HL-60 (cell line): Measurements from ENCODE around the gene TPCN1.

ENCODE experiments used
- DNase-seq, 2 experiments: peaks; one replicate each; pipeline ENCODE4 v3.0.0-alpha.2; 2010 to 2020; ENCODE audit warnings: low read depth in 1 of 2, low spot score in 1 of 2
- H3K27ac ChIP-seq: fragments of 250-450 bp; sonication (Bioruptor Pico); replicated peaks from 2 replicates; pipeline ENCODE4 v1.5.1; 2020; ENCODE audit warnings: mild to moderate bottlenecking, moderate library complexity
- H3K27me3 ChIP-seq: fragments of 250-450 bp; sonication (Bioruptor Pico); 2 replicates; pipeline ENCODE4 v1.5.1; 2021; ENCODE audit warnings: mild to moderate bottlenecking, moderate library complexity; ENCODE audit not compliant: insufficient read depth, poor library complexity, severe bottlenecking
- H3K4me3 ChIP-seq: replicated peaks from 2 replicates; pipeline ENCODE4 v1.5.1; 2011; ENCODE audit warnings: mild to moderate bottlenecking, control low read depth, low read length; ENCODE audit not compliant: insufficient read depth
- CTCF ChIP-seq: IDR thresholded peaks from one replicate; pipeline ENCODE4 v1.5.1; 2011; ENCODE audit warnings: low read length, control low read depth, inconsistent platforms; ENCODE audit not compliant: insufficient read depth
- GABPA ChIP-seq: IDR thresholded peaks from 2 replicates; pipeline ENCODE4 v1.6.1; 2012; ENCODE audit warnings: low read depth
- POLR2AphosphoS5 ChIP-seq: IDR thresholded peaks from 2 replicates; pipeline ENCODE4 v1.6.1; 2012; ENCODE audit warnings: low read depth
- REST ChIP-seq: IDR thresholded peaks from 2 replicates; pipeline ENCODE4 v1.6.1; 2012; ENCODE audit warnings: low read depth; ENCODE audit not compliant: insufficient replicate concordance
- SPI1 ChIP-seq: IDR thresholded peaks from 2 replicates; pipeline ENCODE4 v1.6.1; 2012; ENCODE audit warnings: low read depth, mild to moderate bottlenecking, borderline replicate concordance

The TPCN1 gene

GRCh38 chr12:113230315-113231234 is 9.3 kb downstream of the TPCN1 start:
- Histone ChIP-seq H3K27ac (no peak overlapping the region), H3K4me3 (no peak overlapping the region), H3K27me3 (no peaks in the 10 kb centered on the region)
- DNase-seq = no peak
- TF ChIP-seq CTCF (no peak), GABPA (no peak), SPI1 (no peak), POLR2AphosphoS5 (no peak)

- no peak for DNase-seq
- Histone ChIP-seq H3K27me3 (no peaks in the 10 kb centered on the region), H3K4me3 (no peak overlapping the region), H3K27ac (no peak overlapping the region)
- TF ChIP-seq GABPA (no peak), REST (no peak), POLR2AphosphoS5 (no peak), SPI1 (no peak), CTCF (no peak)
Observed at GRCh38 chr12:113231235-113232088, 10.2 kb downstream of the TPCN1 start.

GRCh38 chr12:113232089-113232839 is 11.0 kb downstream of the TPCN1 start:
- Histone ChIP-seq H3K27me3 (no peaks in the 10 kb centered on the region), H3K27ac (peak overlapping the region; percentile 5; the same call in 1 of the 2 replicates), H3K4me3 (no peak overlapping the region)
- TF ChIP-seq GABPA (no peak), REST (no peak), SPI1 (no peak), POLR2AphosphoS5 (no peak), CTCF (no peak)
- no peak for DNase-seq
